ENCODE results near the gene TRAF3IP1. TPM values are rescaled to one million over a fixed set of nuclear protein-coding genes. Genes with fewer than 3 reads are reported as not detected.

TRAF3IP1 gene
- total RNA-seq, 1 donor from 2014 or later: 9.4 TPM

- DNase-seq (ENCODE audit: low read depth): no peak
- Histone ChIP-seq H3K27me3 (ENCODE audit: control insufficient read depth, insufficient read depth, low read length) (no peaks in the 10 kb centered on the region), H3K36me3 (ENCODE audit: control insufficient read depth, insufficient read depth, low read length) (no peaks in the 10 kb centered on the region), H3K4me3 (ENCODE audit: low read depth, low read length) (no peak overlapping the region)
- no peak for TF ChIP-seq CTCF (IDR thresholded peaks at IDR 0.05; ENCODE audit: insufficient read depth, low read length, poor library complexity, severe bottlenecking)
Observed at GRCh38 chr2:238286551-238286950, 33.8 kb upstream of the TRAF3IP1 start.

GRCh38 chr2:238286987-238287736, 33.2 kb upstream of the TRAF3IP1 start:
- no peaks in the 10 kb centered on the region for H3K27me3 ChIP-seq (ENCODE audit: control insufficient read depth, insufficient read depth, low read length)
- no peak for TF ChIP-seq CTCF (IDR thresholded peaks at IDR 0.05; ENCODE audit: insufficient read depth, low read length, poor library complexity, severe bottlenecking)
- no peak overlapping the region for H3K4me3 ChIP-seq (ENCODE audit: low read depth, low read length)
- H3K36me3 ChIP-seq (ENCODE audit: control insufficient read depth, insufficient read depth, low read length): no peaks in the 10 kb centered on the region
- DNase-seq (ENCODE audit: low read depth): no peak

- no peaks in the 10 kb centered on the region for H3K36me3 ChIP-seq (ENCODE audit: control insufficient read depth, insufficient read depth, low read length)
- no peak for DNase-seq (ENCODE audit: low read depth)
- TF ChIP-seq CTCF (IDR thresholded peaks at IDR 0.05; ENCODE audit: insufficient read depth, low read length, poor library complexity, severe bottlenecking): no peak
Observed at GRCh38 chr2:238287737-238288649, 32.3 kb upstream of the TRAF3IP1 start, which contains the start of gene PER2. Gene PER2 (minus strand): TSS chr2:238288610. CDS start chr2:238277936, 10,674 bp downstream.

DNA sequence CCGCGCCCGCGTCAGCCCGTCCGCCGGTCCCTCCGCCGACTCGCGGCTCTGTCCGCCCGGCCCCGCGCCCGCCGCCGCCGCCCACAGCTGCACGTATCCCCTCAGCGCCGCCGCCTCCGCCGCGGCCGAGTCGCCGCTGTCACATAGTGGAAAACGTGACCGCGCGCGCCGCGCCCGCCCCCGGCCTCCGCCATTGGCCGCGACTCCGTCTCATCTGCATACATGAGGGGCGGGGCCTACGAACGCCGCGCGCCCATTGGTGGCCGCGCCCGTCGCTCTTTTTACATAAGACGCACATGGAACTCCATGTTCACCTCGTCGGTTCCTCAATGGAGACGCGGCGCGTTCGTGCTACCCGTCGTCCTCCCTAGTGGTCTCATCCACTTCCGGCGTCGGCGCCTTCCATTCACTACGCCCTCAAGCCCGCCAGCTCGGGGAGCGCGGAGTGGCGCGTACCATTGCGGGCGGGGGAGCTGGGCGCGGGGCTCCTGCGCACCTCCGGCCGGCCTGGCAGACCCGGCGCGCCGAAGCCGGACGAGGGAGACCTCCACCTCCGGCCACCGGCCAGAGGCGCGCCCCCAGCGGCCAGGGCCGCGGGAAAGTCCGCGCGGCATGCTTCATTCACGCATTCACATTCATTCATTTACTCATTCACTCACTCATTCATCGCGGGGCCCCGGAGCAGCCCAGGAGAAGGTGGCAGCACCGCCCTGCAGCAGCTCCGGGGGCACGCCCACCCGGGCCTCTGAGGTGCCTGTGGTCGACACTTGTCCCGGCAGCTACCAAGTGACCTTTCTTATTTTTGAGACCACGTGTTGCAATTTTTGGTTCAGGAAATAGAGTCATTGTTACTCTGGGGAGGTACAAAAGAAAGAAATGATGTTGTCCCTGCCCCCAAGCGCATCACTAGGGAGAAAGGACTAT, 31.4 kb upstream of the TRAF3IP1 start:
- peak; percentile 86 for DNase-seq (ENCODE audit: low read depth)
- TF ChIP-seq CTCF (IDR thresholded peaks at IDR 0.05; ENCODE audit: insufficient read depth, low read length, poor library complexity, severe bottlenecking): peak; percentile 21
- Histone ChIP-seq H3K36me3 (ENCODE audit: control insufficient read depth, insufficient read depth, low read length) (no peaks in the 10 kb centered on the region), H3K4me3 (ENCODE audit: low read depth, low read length) (peak overlapping the region; percentile 77), H3K27me3 (ENCODE audit: control insufficient read depth, insufficient read depth, low read length) (peaks cover 3% of the 10 kb centered on the region)

More at GRCh38 chr2:238287737-238288649, 32.3 kb upstream of the TRAF3IP1 start, which contains the start of gene PER2:
- Histone ChIP-seq H3K4me3 (ENCODE audit: low read depth, low read length) (peak within 1 kb of the TSS; percentile 77), H3K27me3 (ENCODE audit: control insufficient read depth, insufficient read depth, low read length) (no peaks in the 10 kb centered on the region)

- DNase-seq (ENCODE audit: low read depth): no peak
- TF ChIP-seq CTCF (IDR thresholded peaks at IDR 0.05; ENCODE audit: insufficient read depth, low read length, poor library complexity, severe bottlenecking): no peak
- Histone ChIP-seq H3K4me3 (ENCODE audit: low read depth, low read length) (peak overlapping the region; percentile 77), H3K36me3 (ENCODE audit: control insufficient read depth, insufficient read depth, low read length) (no peaks in the 10 kb centered on the region), H3K27me3 (ENCODE audit: control insufficient read depth, insufficient read depth, low read length) (peaks cover 7% of the 10 kb centered on the region)
Observed at GRCh38 chr2:238289574-238289973, 30.7 kb upstream of the TRAF3IP1 start.

Data from kidney epithelial cell (primary cell).